Osteocyte (in vitro differentiated cells): ENCODE results near the gene AP4B1. TPM values are rescaled to one million over a fixed set of nuclear protein-coding genes. Genes with fewer than 3 reads are reported as not detected.

ENCODE experiments used
- DNase-seq: peaks from one replicate; pipeline ENCODE4 v3.0.0; 2021; ENCODE audit warnings: mixed read lengths; ENCODE audit not compliant: unreplicated experiment; ENCODE audit errors: extremely low spot score
- H3K27ac Mint-ChIP-seq: one replicate; pipeline ENCODE4 v1.8.0; 2021; ENCODE audit warnings: mild to moderate bottlenecking, mixed read lengths; ENCODE audit not compliant: unreplicated experiment
- H3K27me3 Mint-ChIP-seq: one replicate; pipeline ENCODE4 v1.8.0; 2021; ENCODE audit warnings: mixed read lengths; ENCODE audit not compliant: unreplicated experiment
- H3K36me3 Mint-ChIP-seq: one replicate; pipeline ENCODE4 v1.8.0; 2021; ENCODE audit warnings: mixed read lengths; ENCODE audit not compliant: unreplicated experiment
- H3K4me1 Mint-ChIP-seq: one replicate; pipeline ENCODE4 v1.8.0; 2021; ENCODE audit warnings: mixed read lengths; ENCODE audit not compliant: unreplicated experiment
- H3K4me3 Mint-ChIP-seq: one replicate; pipeline ENCODE4 v1.8.0; 2021; ENCODE audit warnings: mild to moderate bottlenecking, moderate library complexity, mixed read lengths; ENCODE audit not compliant: unreplicated experiment
- H3K9me3 Mint-ChIP-seq: one replicate; pipeline ENCODE4 v1.8.0; 2021; ENCODE audit warnings: mixed read lengths; ENCODE audit not compliant: unreplicated experiment
- CTCF ChIP-seq: fragments of 200-600 bp; sonication (generic); IDR thresholded peaks from 2 replicates; pipeline ENCODE4 v1.5.0; 2021; ENCODE audit warnings: antibody characterized with exemption, mild to moderate bottlenecking, moderate library complexity
- total RNA-seq: library from RNA; stranded (reverse); gene quantifications from 2 replicates; pipeline ENCODE4 v1.2.1, GENCODE V29; 2021

Gene AP4B1
- total RNA-seq, 1 donor from 2014 or later, result 19.7 TPM

GRCh38 chr1:113887402-113888175, 17.0 kb downstream of the AP4B1 start, which contains the start of gene BCL2L15:
Gene BCL2L15, minus strand, starts transcription at chr1:113887581. Its CDS starts 206 bp downstream, at chr1:113887375.
- Mint-ChIP-seq H3K4me3 (no peak within 1 kb of the TSS), H3K4me1 (peaks cover 7% of the 10 kb centered on the region), H3K9me3 (no peaks in the 10 kb centered on the region), H3K27me3 (no peaks in the 10 kb centered on the region), H3K27ac (no peak within 1 kb of the TSS), H3K36me3 (no peaks in the 10 kb centered on the region)
- TF ChIP-seq CTCF, result no peak
- DNase-seq, result no peak

GRCh38 chr1:113886417-113887401, 17.9 kb downstream of the AP4B1 start:
- no peak overlapping the region for H3K27ac Mint-ChIP-seq
- H3K27me3 Mint-ChIP-seq, result no peaks in the 10 kb centered on the region
- no peaks in the 10 kb centered on the region for H3K9me3 Mint-ChIP-seq
- DNase-seq, result no peak
- H3K4me1 Mint-ChIP-seq, result peaks cover 7% of the 10 kb centered on the region
- no peak overlapping the region for H3K4me3 Mint-ChIP-seq
- H3K36me3 Mint-ChIP-seq, result no peaks in the 10 kb centered on the region
- TF ChIP-seq CTCF, result no peak

- Mint-ChIP-seq H3K4me1 (peaks cover 14% of the 10 kb centered on the region), H3K36me3 (no peaks in the 10 kb centered on the region), H3K27me3 (no peaks in the 10 kb centered on the region), H3K27ac (no peak overlapping the region), H3K4me3 (no peak overlapping the region), H3K9me3 (no peaks in the 10 kb centered on the region)
- TF ChIP-seq CTCF, result no peak
- DNase-seq, result no peak
Measured at GRCh38 chr1:113881661-113882060, 22.9 kb downstream of the AP4B1 start.

GRCh38 chr1:113879739-113880038, 24.9 kb downstream of the AP4B1 start:
- H3K36me3 Mint-ChIP-seq, result no peaks in the 10 kb centered on the region
- H3K9me3 Mint-ChIP-seq, result no peaks in the 10 kb centered on the region
- TF ChIP-seq CTCF, result no peak
- no peak for DNase-seq
- peaks cover 8% of the 10 kb centered on the region for H3K4me1 Mint-ChIP-seq
- no peaks in the 10 kb centered on the region for H3K27me3 Mint-ChIP-seq
- H3K4me3 Mint-ChIP-seq, result no peak overlapping the region
- H3K27ac Mint-ChIP-seq, result no peak overlapping the region

DNA sequence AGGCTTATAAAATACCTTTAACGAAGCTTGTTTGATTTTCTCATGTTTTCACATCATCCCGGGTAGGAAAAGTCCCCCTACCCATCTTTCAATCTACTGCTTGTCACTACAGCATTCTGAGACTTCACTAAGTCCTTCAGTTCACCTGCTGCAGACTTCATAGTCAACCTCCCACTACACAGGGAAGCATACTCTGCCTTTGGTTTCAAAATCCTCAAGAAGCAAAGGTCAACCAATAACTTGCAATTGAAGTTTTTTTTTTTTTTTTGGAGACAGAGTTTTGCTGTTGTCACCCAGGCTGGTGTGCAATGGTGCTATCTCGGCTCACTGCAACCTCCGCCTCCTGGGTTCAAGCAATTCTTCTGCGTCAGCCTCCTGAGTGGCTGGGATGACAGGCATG, 28.4 kb downstream of the AP4B1 start:
- Mint-ChIP-seq H3K27me3 (no peaks in the 10 kb centered on the region), H3K4me3 (no peak overlapping the region), H3K36me3 (no peaks in the 10 kb centered on the region), H3K9me3 (no peaks in the 10 kb centered on the region), H3K27ac (no peak overlapping the region), H3K4me1 (peaks cover 7% of the 10 kb centered on the region)
- no peak for DNase-seq
- TF ChIP-seq CTCF, result no peak
